OCI-LY1 (cell line): ENCODE measurements around the gene SCAPER.
"Not testable (repeated sequence)": the region's sequence is repeated elsewhere in the genome, so short reads cannot be mapped to it uniquely, and the experiment has no call there.

Source experiments
- H2AFZ ChIP-seq: fragments of 200-600 bp; sonication (generic), shearing (Covaris generic); 2 replicates; pipeline ENCODE4 v1.6.0; 2014; ENCODE audit warnings: antibody characterized with exemption, mild to moderate bottlenecking, low read length
- H3F3A ChIP-seq: fragments of 200-600 bp; sonication (generic), shearing (Covaris generic); 2 replicates; pipeline ENCODE4 v1.6.0; 2014; ENCODE audit warnings: mild to moderate bottlenecking, antibody characterized with exemption, low read length, moderate library complexity; ENCODE audit not compliant: insufficient read depth
- H3K27ac ChIP-seq: fragments of 200-600 bp; sonication (generic); 2 replicates; pipeline ENCODE4 v1.5.1; 2014; ENCODE audit warnings: low read length, mixed run types, mild to moderate bottlenecking, low read depth; ENCODE audit not compliant: poor library complexity, severe bottlenecking
- H3K27me3 ChIP-seq: fragments of 200-600 bp; sonication (generic); 2 replicates; pipeline ENCODE4 v1.6.0; 2014; ENCODE audit warnings: antibody characterized with exemption, mild to moderate bottlenecking, low read length, moderate library complexity; ENCODE audit not compliant: insufficient read depth
- H3K36me3 ChIP-seq: fragments of 200-600 bp; sonication (generic); 2 replicates; pipeline ENCODE4 v1.6.1; 2014; ENCODE audit warnings: mild to moderate bottlenecking, antibody characterized with exemption, low read length, moderate library complexity, mixed read lengths; ENCODE audit not compliant: insufficient read depth
- H3K4me1 ChIP-seq: fragments of 200-600 bp; sonication (generic); 2 replicates; pipeline ENCODE4 v1.5.1; 2014; ENCODE audit warnings: mild to moderate bottlenecking, low read length, moderate library complexity; ENCODE audit not compliant: insufficient read depth, severe bottlenecking
- H3K4me2 ChIP-seq: fragments of 200-600 bp; sonication (generic), shearing (Covaris generic); 2 replicates; pipeline ENCODE4 v1.6.1; 2014; ENCODE audit warnings: low read length
- H3K4me3 ChIP-seq: fragments of 200-600 bp; sonication (generic); 2 replicates; pipeline ENCODE4 v1.5.1; 2014; ENCODE audit warnings: low read length, low read depth, mild to moderate bottlenecking, mixed read lengths; ENCODE audit not compliant: poor library complexity, severe bottlenecking
- H3K79me2 ChIP-seq: fragments of 200-600 bp; shearing (Covaris generic); 2 replicates; pipeline ENCODE4 v1.6.1; 2016; ENCODE audit warnings: mixed run types, low read length, mixed read lengths; ENCODE audit not compliant: insufficient read depth
- H3K9ac ChIP-seq: fragments of 200-600 bp; sonication (generic), shearing (Covaris generic); 2 replicates; pipeline ENCODE4 v1.6.1; 2014; ENCODE audit warnings: mild to moderate bottlenecking, low read length, mixed read lengths
- H3K9me2 ChIP-seq: fragments of 200-600 bp; sonication (generic), shearing (Covaris generic); 2 replicates; pipeline ENCODE4 v1.6.1; 2014; ENCODE audit warnings: low read depth, mild to moderate bottlenecking, low read length, mixed read lengths
- H3K9me3 ChIP-seq: fragments of 200-600 bp; shearing (Covaris generic); 2 replicates; pipeline ENCODE4 v1.6.1; 2014; ENCODE audit warnings: low read length, mixed read lengths
- H4K20me1 ChIP-seq: fragments of 200-600 bp; sonication (generic), shearing (Covaris generic); 2 replicates; pipeline ENCODE4 v1.6.0; 2016; ENCODE audit warnings: mild to moderate bottlenecking, low read length; ENCODE audit not compliant: insufficient read depth
- CTCF ChIP-seq: fragments of 200-600 bp; sonication (generic), shearing (Covaris generic); IDR thresholded peaks from 2 replicates; pipeline ENCODE4 v1.5.1; 2017; ENCODE audit warnings: mild to moderate bottlenecking, antibody characterized with exemption, low read length, moderate library complexity, mixed read lengths
- EZH2 ChIP-seq: fragments of 200-600 bp; sonication (generic), shearing (Covaris generic); IDR thresholded peaks from 2 replicates; pipeline ENCODE4 v1.8.0; 2017; ENCODE audit warnings: borderline replicate concordance, mixed run types, mild to moderate bottlenecking, antibody characterized with exemption, low read length, moderate library complexity, mixed read lengths

The SCAPER gene

GRCh38 chr15:76732321-76732720 is 172.8 kb downstream of the SCAPER start:
- not testable (repeated sequence) for H3K79me2 ChIP-seq, H3K9me2 ChIP-seq, H3K9me3 ChIP-seq, H3F3A ChIP-seq, H4K20me1 ChIP-seq, H3K4me2 ChIP-seq, H3K4me3 ChIP-seq, H3K27ac ChIP-seq, H3K9ac ChIP-seq, H2AFZ ChIP-seq, H3K36me3 ChIP-seq, H3K27me3 ChIP-seq, H3K4me1 ChIP-seq
- peak; percentile 19; the same call in 1 of the 2 replicates for TF ChIP-seq CTCF

- no peaks in the 10 kb centered on the region for H3K9me2 ChIP-seq
- H3K4me2 ChIP-seq, result no peak overlapping the region
- no peaks in the 10 kb centered on the region for H3F3A ChIP-seq
- H3K79me2 ChIP-seq, result no peaks in the 10 kb centered on the region
- H3K27me3 ChIP-seq, result no peaks in the 10 kb centered on the region
- H3K9ac ChIP-seq, result no peak overlapping the region
- peaks cover 4% of the 10 kb centered on the region for H3K36me3 ChIP-seq
- TF ChIP-seq EZH2, result no peak
- TF ChIP-seq CTCF, result no peak
- H2AFZ ChIP-seq, result no peak overlapping the region
- H3K9me3 ChIP-seq, result no peaks in the 10 kb centered on the region
- no peak overlapping the region for H3K27ac ChIP-seq
- H3K4me3 ChIP-seq, result no peak overlapping the region
- no peaks in the 10 kb centered on the region for H3K4me1 ChIP-seq
- no peaks in the 10 kb centered on the region for H4K20me1 ChIP-seq
Observed at GRCh38 chr15:76730262-76730661, 174.9 kb downstream of the SCAPER start.

GRCh38 chr15:76718863-76719262 is 186.3 kb downstream of the SCAPER start:
- Histone ChIP-seq H3K9ac (no peak overlapping the region), H3K4me3 (no peak overlapping the region), H3K4me1 (no peaks in the 10 kb centered on the region), H3F3A (no peaks in the 10 kb centered on the region), H3K79me2 (no peaks in the 10 kb centered on the region), H3K27ac (no peak overlapping the region), H3K9me2 (no peaks in the 10 kb centered on the region), H3K27me3 (no peaks in the 10 kb centered on the region), H3K4me2 (no peak overlapping the region), H2AFZ (no peak overlapping the region), H3K36me3 (no peaks in the 10 kb centered on the region; the same call in 1 of the 2 replicates), H3K9me3 (no peaks in the 10 kb centered on the region), H4K20me1 (no peaks in the 10 kb centered on the region)
- TF ChIP-seq CTCF (no peak), EZH2 (no peak)
